A204.1 (cell line): ENCODE results near the gene RFX1.
A peak's percentile ranks its signal among the peaks of the same experiment; 100 is the strongest.
"Not testable (repeated sequence)": the region's sequence is repeated elsewhere in the genome, so short reads cannot be mapped to it uniquely, and the experiment has no call there.

Source experiments
- FAIRE-seq: peaks from 2 replicates; lab custom pipeline; 2012; peaks lifted over from hg19 to GRCh38; lab: Jason Lieb, UNC

The RFX1 gene

GRCh38 chr19:14026652-14027192 lies 20.6 kb upstream of the RFX1 start:
- not testable (repeated sequence) for FAIRE-seq

DNA sequence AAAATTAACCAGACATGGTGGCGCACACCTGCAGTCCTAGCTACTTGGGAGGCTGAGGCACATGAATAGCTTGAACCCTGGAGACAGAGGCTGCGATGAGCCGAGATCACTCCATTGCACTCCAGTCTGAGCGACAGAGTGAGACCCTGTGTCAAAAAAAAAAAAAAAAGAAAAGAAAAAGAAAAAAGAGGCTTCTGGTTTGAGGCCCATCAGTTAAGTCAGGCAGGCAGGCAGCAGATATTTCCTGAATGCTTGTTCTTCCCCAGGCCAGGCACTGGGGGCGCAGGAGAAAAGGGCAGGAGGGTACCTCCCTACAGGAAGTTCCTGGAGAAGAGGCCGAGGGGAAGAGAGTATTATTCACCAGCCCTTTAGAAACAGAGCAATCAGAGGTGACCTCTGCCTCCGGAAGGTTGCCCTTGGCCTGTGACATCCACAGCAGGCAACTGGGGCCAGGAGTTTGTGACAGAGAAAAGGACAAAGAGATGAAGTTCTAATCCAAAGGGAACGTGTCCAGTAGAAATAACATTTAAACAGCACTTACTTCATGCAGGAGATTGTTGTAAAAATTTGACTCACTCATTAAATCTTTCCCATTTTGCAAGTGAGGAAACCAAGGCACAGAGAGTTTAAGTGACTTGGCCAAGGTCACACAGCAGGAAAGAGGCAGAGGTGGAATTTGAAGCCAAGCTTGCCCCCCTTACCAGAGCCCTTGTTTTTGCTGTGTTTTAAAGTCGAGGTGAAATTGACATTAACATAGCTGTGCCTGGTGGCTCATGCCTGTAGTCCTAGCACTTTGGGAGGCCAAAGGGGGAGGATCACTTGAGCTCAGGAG lies 17.5 kb upstream of the RFX1 start:
- FAIRE-seq = peak; percentile 27

DNA sequence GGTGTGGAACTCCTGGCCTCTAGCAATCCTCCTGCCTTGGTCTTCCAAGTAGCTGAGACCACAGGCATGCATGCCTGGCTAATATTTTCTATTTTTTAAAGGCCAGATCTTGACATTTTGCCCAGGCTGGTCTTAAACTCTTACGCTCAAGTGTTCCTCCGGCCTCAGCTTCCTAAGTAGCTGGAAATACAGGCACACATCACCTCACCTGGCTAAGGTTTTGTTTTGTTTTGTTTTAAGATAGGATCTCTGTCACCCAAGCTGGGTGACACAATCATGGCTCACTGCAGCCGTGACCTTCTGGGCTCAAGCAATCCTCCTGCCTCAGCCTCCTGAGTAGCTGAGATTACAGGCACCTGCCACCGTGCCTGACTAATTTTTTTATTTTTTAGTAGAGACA lies 16.3 kb upstream of the RFX1 start:
- no peak for FAIRE-seq

GRCh38 chr19:14021474-14021873 lies 15.4 kb upstream of the RFX1 start:
- FAIRE-seq = no peak

- not testable (repeated sequence) for FAIRE-seq
Observed at GRCh38 chr19:14019739-14020138, 13.6 kb upstream of the RFX1 start.

DNA sequence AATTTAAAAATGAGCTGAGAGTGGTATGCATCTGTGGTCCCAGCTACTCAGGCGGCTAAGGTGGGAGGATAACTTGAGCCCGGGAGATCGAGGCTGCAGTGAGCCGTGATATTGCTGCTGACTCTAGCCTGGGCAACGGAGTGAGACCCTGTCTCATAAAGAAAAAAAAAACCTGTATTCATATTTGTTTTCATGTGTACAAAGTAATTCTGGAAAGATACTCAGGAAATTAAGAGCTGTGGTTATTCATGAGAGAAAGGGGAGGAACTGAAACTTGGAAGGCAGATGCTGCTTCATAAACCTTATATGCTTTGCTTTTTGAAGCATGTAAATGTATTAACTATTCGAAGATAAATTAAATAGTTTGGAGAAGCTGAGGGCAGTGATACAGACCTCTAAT lies 13.0 kb upstream of the RFX1 start:
- no peak for FAIRE-seq

DNA sequence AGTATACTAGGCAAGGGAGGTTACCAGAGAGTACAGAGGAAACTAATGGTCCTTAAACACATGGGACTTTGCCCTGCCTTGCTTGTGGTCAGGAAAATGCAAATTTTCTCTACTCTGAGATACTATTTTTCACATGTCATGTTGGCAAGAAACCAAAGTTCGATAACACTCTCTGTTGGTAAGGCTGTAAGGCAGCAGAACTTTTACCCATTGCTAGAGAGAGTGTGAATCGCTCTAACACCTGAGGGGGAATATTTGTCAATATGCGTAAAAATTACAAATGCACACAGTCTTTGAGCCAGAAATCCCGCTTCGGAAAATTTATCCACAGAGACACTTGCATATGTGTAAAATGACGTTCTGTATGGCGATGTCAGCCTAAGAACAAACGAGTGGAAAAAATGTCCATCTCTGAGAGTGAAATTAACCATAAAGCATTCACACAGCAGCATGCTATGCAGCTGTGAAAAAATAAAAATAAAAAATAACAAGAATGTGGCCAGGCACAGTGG lies 9.5 kb upstream of the RFX1 start:
- FAIRE-seq = no peak

GRCh38 chr19:14012378-14012915 lies 6.3 kb upstream of the RFX1 start:
- no peak for FAIRE-seq

DNA sequence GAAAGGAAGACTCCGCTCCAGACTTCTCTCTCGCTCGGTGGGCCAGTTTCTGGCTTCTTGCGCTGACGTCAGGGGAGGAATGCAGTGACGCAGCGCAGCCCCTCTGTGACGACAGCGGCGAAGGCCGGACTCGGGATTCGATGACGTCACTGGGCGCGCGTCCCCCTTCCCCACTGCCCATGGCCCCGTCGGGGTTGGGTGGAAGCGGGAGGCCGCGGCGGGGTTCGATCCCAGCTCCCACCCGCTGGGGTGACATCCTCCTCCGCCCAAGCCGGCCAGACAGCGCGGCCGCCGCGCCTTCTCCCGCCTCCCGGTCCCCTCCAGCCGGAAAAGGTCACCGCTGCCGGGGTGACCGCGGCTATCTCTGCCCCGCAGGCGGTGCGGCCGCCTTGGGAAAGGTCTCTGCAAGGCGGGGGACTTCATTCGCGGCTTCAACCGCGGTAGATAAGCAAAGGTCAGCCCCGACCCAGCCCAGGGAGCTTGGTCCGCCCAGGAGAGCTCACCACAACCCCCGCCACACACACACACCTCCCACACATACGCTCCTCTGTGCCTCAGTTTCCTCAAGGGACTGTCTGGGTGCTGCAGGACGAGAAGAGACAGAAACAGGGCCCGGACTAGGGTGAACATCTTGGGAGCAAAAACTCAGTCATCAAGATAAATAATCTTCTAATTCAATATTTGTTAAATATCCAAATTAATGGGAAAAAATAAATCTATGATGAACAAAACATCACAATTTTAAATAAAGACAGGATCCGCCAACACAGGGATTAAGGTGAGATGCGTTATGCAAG lies 844 bp upstream of the RFX1 start:
- no peak for FAIRE-seq

DNA sequence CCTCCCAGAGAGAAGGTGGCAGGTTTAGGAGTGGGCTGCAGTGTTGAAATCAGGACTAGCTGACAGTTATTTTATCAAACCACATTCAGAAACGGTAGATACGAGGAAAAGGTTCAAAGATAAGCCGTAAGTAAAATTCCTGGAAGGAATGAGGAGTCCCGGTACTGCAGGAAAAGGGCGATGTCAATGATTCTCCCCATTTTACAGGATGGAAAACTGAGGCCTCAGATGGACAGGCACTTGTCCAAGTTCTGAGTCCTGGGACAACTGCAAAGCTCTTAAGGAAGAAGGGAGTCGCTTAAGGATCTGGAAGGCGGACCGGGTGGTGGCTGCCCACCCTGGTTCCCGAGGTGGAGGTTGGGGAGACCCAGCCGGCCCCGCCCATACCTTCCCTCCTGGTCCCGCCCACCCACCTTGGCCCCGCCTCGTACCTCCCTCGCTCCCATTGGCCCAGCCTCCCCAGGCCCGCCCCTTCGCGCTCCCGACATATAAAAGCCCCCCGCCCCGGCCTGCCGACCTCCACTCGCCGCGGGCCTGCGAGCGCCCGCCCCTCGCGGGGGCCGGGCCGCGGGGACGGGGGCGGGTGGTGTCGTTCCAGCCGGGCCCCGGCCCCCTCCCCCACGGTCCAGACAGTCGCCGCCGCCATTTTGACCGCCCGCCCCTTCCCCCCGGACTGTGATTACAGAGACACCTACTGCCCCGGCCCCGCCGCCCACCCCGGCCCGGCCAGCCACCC lies 603 bp downstream of the RFX1 start:
- FAIRE-seq = no peak

DNA sequence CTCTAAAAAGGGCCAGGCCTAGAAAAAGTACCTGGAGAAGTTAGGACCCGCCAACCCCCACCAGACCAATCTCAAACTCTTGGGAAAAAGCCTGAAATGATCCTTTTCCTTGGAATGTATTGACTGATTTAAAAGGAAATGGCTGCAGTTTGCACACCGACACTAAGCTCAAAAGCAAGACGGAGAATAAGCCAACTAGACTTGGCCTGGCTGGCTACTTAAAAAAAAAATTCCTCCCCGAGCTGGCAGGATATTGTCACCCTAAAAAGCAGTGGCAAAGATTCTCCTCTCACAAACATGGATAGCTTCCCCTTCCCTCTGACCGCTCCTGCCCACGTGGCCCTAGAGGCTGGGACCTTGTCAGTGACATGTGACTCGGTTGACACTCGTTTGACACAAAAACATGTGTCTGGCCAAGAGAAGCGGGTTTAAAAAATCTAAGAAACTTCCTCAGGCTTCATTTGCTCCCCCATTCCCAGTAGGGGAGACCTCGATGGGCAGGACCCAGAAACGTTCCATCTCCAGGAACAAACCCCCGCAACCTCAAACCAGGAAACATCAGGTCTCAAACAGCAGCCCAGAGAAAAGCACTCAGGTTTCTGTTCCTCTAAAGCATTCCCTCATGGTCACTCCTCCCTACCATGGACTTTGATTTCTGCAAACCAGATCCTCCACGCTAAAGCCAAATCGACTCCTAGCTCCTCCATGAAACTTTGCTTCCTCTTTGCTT lies 1.3 kb downstream of the RFX1 start:
- FAIRE-seq = no peak

DNA sequence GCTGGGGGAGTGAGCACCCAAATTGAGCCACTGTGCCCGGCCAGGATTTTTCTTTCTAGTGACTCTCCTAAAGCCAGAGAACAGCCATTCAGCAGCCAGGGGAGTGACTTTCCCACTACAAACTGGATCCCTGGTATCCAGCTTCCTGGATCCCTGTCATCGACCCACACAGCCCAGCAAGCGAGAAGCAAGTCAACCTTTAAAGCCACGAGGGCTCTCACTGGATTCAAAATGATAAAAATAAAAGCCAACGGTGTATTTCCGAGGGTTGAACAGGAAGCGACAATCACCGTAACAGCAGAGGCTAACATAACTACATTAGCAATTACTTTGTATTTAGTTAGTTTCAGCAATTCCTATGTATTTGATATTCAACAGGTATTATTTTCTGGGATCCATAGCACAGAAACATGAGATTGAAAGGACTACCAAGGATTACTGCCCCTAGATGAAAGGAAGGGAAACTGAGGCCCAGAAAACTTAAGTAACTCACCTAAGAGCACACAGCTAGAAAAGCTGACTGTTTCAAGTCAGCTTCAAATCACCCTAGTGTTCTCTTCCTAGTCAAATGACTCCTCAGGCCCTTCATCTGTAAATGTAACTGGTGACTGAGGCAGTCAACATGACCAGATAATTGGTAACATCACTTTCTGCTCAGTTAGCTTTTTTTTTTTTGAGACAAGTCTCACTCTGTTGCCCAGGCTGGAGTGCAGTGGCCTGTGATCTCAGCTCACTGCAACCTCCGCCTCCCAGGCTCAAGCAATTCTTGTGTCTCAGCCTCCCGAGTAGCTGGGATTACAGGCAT lies 2.7 kb downstream of the RFX1 start:
- FAIRE-seq = no peak

DNA sequence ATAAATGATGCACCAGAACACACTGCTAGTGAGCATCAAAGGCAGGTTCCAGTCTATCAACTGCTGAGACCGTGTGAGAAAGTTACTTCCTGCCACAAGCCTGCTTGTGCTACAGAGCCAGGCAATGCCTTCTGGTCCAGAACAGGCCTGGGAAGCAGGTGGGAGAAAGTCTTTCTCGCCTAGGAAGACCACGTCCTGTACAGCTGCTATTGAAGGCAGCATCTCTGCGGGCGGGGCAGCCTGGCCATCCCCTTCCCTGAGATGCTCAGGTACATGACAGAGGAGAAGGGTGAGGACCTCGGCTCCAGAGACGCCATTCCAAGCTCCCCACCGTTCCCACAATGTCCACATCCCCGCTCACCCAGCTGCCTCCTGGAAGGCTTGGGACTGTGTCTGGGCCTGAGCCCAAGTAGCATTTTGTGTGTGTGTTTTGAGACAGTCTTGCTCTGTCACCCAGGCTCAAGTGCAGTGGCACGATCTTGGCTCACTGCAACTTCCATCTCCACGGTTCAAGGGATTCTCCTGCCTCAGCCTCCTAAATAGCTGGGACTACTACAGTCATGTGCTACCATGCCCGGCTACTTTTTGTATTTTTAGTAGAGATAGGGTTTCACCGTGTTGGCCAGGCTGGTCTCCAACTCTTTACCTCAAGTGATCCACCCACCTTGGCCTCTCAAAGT lies 3.4 kb downstream of the RFX1 start:
- no peak for FAIRE-seq

GRCh38 chr19:14000691-14001375 lies 5.3 kb downstream of the RFX1 start:
- FAIRE-seq = no peak

GRCh38 chr19:13999085-13999484 lies 7.0 kb downstream of the RFX1 start:
- no peak for FAIRE-seq

GRCh38 chr19:13998426-13998825 lies 7.7 kb downstream of the RFX1 start:
- no peak for FAIRE-seq

GRCh38 chr19:13997631-13997962 lies 8.5 kb downstream of the RFX1 start:
- FAIRE-seq = no peak

GRCh38 chr19:13996928-13997630 lies 9.0 kb downstream of the RFX1 start:
- no peak for FAIRE-seq
